A673 (cell line): ENCODE results near the gene NXNL1. TPM values are rescaled to one million over a fixed set of nuclear protein-coding genes. Genes with fewer than 3 reads are reported as not detected.

ENCODE experiments used
- BruUV-seq: library from RNA; stranded (reverse); fragments of 400-500 nt; replicated peaks from 2 replicates; lab custom pipeline; 2021; lab: Mats Ljungman, UMichigan
- CTCF ChIA-PET: fragments of 300-600 bp; sonication (Branson Sonifier 250); formaldehyde crosslinking; loops from one replicate; lab custom pipeline; 2022; ENCODE audit warnings: antibody characterized with exemption; lab: Charles Lee
- POLR2A ChIA-PET: fragments of 300-600 bp; sonication (Branson Sonifier 250); formaldehyde crosslinking; loops from one replicate; lab custom pipeline; 2022; ENCODE audit warnings: antibody characterized with exemption; ENCODE audit not compliant: low non-redundant PET; lab: Charles Lee
- DNase-seq: peaks from one replicate; pipeline ENCODE4 v3.0.0-alpha.2; 2015; ENCODE audit warnings: low spot score
- H3K27ac ChIP-seq: fragments of 200-600 bp; sonication (generic); 2 replicates; pipeline ENCODE4 v1.5.1; 2016; ENCODE audit warnings: mixed run types, low read depth, mild to moderate bottlenecking, mixed read lengths, antibody characterized with exemption, low read length; ENCODE audit not compliant: poor library complexity, severe bottlenecking
- H3K27me3 ChIP-seq: fragments of 200-600 bp; sonication (generic); replicated peaks from 2 replicates; pipeline ENCODE4 v1.6.1; 2017; ENCODE audit warnings: mixed run types, low read depth, mild to moderate bottlenecking, mixed read lengths, antibody characterized with exemption, low read length; ENCODE audit not compliant: insufficient read depth, poor library complexity
- H3K36me3 ChIP-seq: fragments of 200-600 bp; sonication (generic); 2 replicates; pipeline ENCODE4 v1.6.1; 2016; ENCODE audit warnings: mixed run types, mild to moderate bottlenecking, mixed read lengths, antibody characterized with exemption, low read length; ENCODE audit not compliant: insufficient read depth, poor library complexity, severe bottlenecking
- H3K4me1 ChIP-seq: fragments of 200-600 bp; sonication (generic); 2 replicates; pipeline ENCODE4 v1.6.1; 2017; ENCODE audit warnings: mixed run types, mild to moderate bottlenecking, mixed read lengths, antibody characterized with exemption, low read length; ENCODE audit not compliant: insufficient read depth, poor library complexity, severe bottlenecking
- H3K4me3 ChIP-seq: fragments of 200-600 bp; sonication (generic); 2 replicates; pipeline ENCODE4 v1.5.1; 2016; ENCODE audit warnings: low read depth, mixed run types, mild to moderate bottlenecking, mixed read lengths, low read length; ENCODE audit not compliant: poor library complexity, severe bottlenecking
- H3K9me3 ChIP-seq: fragments of 200-600 bp; sonication (generic); 2 replicates; pipeline ENCODE4 v1.6.1; 2016; ENCODE audit warnings: mixed run types, low read depth, mild to moderate bottlenecking, mixed read lengths, antibody characterized with exemption, low read length; ENCODE audit not compliant: poor library complexity, severe bottlenecking
- EZH2 ChIP-seq: fragments of 200-600 bp; sonication (generic); IDR thresholded peaks from 2 replicates; pipeline ENCODE4 v1.6.1; 2017; ENCODE audit warnings: borderline replicate concordance, low read depth, mild to moderate bottlenecking, mixed read lengths, antibody characterized with exemption, low read length; ENCODE audit not compliant: poor library complexity, severe bottlenecking
- intact Hi-C: fragments of 100-400 bp; cut with micrococcal nuclease; formaldehyde crosslinking; loops from one replicate; pipeline ENCODE4 v1.10.0; 2022; ENCODE audit not compliant: unreplicated experiment
- total RNA-seq: library from RNA; stranded (reverse); gene quantifications from 2 replicates; pipeline ENCODE4 v1.2.3, GENCODE V29; 2021
- TF ChIP-seq, protein P1 (sequence below): fragments of 300-800, 200-600 bp; sonication (generic); conservative IDR thresholded peaks from 2 replicates; pipeline ENCODE4 v1.5.1; 2017; ENCODE audit warnings: low read depth, mild to moderate bottlenecking, antibody characterized with exemption, low read length, moderate library complexity, mixed read lengths

Gene NXNL1
- total RNA-seq, 1 experiment from 2014 or later = not detected

DNA sequence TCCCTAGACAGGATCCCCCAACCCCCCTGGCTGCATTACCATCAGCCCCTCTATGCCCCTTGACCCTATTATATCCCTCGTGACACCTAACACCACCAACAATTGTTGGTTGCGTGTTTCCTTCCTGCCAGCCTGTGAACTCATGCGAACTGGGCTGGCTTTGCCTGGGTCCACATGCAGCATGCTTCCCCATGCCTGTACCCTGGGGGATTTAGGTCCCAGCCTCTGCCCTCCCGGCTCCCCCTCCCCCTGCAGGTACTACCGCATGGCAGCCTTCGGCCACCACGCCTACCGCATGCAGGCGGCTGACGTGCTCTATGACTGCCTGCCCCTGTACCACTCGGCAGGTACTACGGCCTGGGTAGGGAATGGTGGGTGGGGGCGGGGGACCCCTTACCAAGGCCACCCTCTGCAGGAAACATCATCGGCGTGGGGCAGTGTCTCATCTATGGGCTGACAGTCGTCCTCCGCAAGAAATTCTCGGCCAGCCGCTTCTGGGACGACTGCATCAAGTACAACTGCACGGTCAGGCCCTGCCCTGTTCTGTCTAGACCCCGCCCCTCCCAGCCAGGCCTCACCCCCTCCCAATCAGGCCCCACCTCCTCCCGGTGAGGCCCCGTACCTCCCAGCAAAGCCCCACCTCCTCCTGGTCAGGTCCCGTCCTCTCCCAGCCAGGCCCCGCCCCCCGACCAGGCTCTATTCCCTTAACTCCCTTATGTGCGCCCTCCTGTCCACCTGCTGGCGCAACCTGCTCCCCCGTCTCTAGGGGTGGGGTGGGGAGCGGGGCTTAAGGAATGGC, 28.1 kb upstream of the NXNL1 start:
- TF ChIP-seq, protein P1, sequence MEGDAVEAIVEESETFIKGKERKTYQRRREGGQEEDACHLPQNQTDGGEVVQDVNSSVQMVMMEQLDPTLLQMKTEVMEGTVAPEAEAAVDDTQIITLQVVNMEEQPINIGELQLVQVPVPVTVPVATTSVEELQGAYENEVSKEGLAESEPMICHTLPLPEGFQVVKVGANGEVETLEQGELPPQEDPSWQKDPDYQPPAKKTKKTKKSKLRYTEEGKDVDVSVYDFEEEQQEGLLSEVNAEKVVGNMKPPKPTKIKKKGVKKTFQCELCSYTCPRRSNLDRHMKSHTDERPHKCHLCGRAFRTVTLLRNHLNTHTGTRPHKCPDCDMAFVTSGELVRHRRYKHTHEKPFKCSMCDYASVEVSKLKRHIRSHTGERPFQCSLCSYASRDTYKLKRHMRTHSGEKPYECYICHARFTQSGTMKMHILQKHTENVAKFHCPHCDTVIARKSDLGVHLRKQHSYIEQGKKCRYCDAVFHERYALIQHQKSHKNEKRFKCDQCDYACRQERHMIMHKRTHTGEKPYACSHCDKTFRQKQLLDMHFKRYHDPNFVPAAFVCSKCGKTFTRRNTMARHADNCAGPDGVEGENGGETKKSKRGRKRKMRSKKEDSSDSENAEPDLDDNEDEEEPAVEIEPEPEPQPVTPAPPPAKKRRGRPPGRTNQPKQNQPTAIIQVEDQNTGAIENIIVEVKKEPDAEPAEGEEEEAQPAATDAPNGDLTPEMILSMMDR = peak; percentile 33; the same call in 1 of the 2 replicates
- no peak for TF ChIP-seq EZH2
- Histone ChIP-seq H3K4me1 (no peaks in the 10 kb centered on the region), H3K4me3 (no peak overlapping the region), H3K36me3 (no peaks in the 10 kb centered on the region), H3K27me3 (no peaks in the 10 kb centered on the region), H3K9me3 (no peaks in the 10 kb centered on the region), H3K27ac (no peak overlapping the region)
- intact Hi-C loops = no loop called here
- CTCF ChIA-PET = no interaction called here
- peak; percentile 73 for DNase-seq
- POLR2A ChIA-PET = interaction anchor here (0.7 kb wide), 1 partner anchor 348 kb away, joined by 3 read pairs; no protein-coding TSS in a partner anchor
- no TSS peak for BruUV-seq

DNA sequence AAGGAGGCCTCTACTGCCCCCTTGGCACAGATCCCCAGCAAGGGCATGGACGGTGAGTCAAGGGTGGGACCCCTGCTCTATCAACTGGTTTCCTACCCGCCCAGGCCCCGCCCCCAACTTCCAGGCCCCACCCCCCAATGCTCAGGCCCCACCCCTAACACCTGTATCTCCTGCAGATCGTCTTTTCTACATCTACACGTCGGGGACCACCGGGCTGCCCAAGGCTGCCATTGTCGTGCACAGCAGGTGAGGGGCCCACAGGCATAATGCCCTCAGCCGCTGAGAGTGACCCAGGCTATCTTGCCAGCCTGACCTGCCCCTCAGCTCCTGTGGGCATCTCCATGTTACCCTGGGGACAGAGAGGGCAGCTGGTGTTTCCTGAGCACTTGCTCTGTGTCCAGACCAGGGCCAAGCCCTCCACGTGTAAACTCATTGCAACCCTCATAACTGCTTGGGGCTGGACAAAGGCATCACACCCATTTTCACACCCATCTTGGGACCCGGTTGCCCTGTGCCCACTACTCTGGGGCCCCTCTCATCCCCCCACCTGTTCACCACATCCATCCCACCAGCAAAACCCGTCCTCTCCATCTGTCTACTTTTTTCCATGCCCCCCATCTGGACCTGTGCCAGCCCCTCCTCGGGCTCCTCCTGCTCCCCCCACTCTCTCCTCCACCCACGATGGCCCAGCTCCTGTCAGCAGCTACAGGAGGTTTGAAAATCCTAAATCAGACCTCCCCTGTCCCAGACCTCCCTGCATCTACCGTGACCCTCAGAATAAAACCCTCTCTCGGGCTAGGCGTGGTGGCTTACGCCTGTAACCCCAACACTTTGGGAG, 26.8 kb upstream of the NXNL1 start:
- CTCF ChIA-PET = no interaction called here
- intact Hi-C loops = no loop called here
- POLR2A ChIA-PET = no interaction called here

DNA sequence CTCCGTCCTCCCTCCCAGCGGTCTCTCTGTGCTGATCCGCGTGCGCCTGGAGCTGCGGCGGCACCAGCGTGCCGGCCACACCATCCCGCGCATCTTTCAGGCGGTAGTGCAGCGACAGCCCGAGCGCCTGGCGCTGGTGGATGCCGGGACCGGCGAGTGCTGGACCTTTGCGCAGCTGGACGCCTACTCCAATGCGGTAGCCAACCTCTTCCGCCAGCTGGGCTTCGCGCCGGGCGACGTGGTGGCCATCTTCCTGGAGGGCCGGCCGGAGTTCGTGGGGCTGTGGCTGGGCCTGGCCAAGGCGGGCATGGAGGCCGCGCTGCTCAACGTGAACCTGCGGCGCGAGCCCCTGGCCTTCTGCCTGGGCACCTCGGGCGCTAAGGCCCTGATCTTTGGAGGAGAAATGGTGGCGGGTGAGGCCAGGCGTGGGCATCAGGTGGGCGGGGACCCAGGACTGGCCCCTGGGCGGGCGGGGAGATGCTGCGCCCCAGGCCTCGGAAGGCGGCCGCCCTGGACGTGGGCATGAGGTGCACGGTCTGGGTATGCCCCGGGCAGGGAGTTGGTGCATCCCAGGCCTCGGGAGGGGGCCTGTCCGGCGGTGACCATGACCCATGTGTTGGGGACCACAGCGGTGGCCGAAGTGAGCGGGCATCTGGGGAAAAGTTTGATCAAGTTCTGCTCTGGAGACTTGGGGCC, 26.0 kb upstream of the NXNL1 start:
- POLR2A ChIA-PET = no interaction called here

More for the DNA sequence above, 26.8 kb upstream of the NXNL1 start:
- H3K27ac ChIP-seq = no peak overlapping the region
- TF ChIP-seq, protein P1 = no peak
- TF ChIP-seq EZH2 = no peak
- no peaks in the 10 kb centered on the region for H3K4me1 ChIP-seq
- DNase-seq = no peak
- no peak overlapping the region for H3K4me3 ChIP-seq
- no peaks in the 10 kb centered on the region for H3K36me3 ChIP-seq
- no peaks in the 10 kb centered on the region for H3K9me3 ChIP-seq
- BruUV-seq = no TSS peak
- H3K27me3 ChIP-seq = no peaks in the 10 kb centered on the region

More for the DNA sequence above, 26.0 kb upstream of the NXNL1 start:
- no peak overlapping the region for H3K4me3 ChIP-seq
- BruUV-seq = no TSS peak
- intact Hi-C loops = no loop called here
- H3K36me3 ChIP-seq = no peaks in the 10 kb centered on the region
- no peaks in the 10 kb centered on the region for H3K9me3 ChIP-seq
- TF ChIP-seq, protein P1 = no peak
- TF ChIP-seq EZH2 = no peak
- H3K27ac ChIP-seq = no peak overlapping the region
- CTCF ChIA-PET = no interaction called here
- H3K4me1 ChIP-seq = no peaks in the 10 kb centered on the region
- no peak for DNase-seq
- H3K27me3 ChIP-seq = no peaks in the 10 kb centered on the region
